Nephron (organoid): ENCODE results near the gene ANAPC4.

Experiments
- H3K27ac Mint-ChIP-seq, 3 experiments: 2 replicates each; pipeline ENCODE4 v1.8.0; 2020; ENCODE audit warnings: mixed read lengths in 3 of 3, mild to moderate bottlenecking in 2 of 3, moderate library complexity in 1 of 3
- H3K27me3 Mint-ChIP-seq: 2 replicates; pipeline ENCODE4 v1.8.0; 2021; ENCODE audit warnings: low read depth, mild to moderate bottlenecking, moderate library complexity, mixed read lengths
- H3K36me3 Mint-ChIP-seq: 2 replicates; pipeline ENCODE4 v1.8.0; 2020; ENCODE audit warnings: low read depth, mixed read lengths
- H3K4me1 Mint-ChIP-seq: 2 replicates; pipeline ENCODE4 v1.8.0; 2020; ENCODE audit warnings: mixed read lengths
- H3K4me3 Mint-ChIP-seq, 3 experiments: 2 replicates each; pipeline ENCODE4 v1.8.0; 2020; ENCODE audit warnings: mild to moderate bottlenecking in 3 of 3, mixed read lengths in 3 of 3, moderate library complexity in 2 of 3
- H3K9me3 Mint-ChIP-seq: 2 replicates; pipeline ENCODE4 v1.8.0; 2020; ENCODE audit warnings: mixed read lengths
- TF ChIP-seq, protein P1 (sequence below), 3 experiments: fragments of 200-600 bp; sonication (generic); IDR thresholded peaks; one replicate each; pipeline ENCODE4 v1.5.0; 2021; ENCODE audit warnings: antibody characterized with exemption in 3 of 3; ENCODE audit not compliant: unreplicated experiment in 3 of 3

The ANAPC4 gene

DNA sequence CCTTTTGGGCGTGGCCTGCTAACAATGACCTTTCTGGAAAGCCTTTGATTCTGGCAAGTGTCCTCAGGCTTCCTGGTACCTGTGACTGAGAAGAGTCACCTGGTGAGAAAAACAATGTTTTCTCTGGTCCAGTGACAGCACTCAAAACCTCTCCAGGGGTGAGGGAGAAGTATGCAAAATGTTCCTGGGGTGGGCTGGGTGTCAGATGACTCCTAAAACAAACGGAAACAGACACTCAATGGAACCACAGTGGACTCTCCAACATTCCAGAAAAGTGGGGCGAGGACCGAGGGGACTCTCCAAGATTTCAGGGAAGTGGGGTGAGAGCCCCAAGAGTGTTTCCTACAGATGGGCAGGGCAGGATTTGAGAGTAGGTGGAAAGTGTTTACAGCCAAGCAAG lies 69.5 kb downstream of the ANAPC4 start:
- no peak overlapping the region for H3K27ac Mint-ChIP-seq
- TF ChIP-seq, protein P1, sequence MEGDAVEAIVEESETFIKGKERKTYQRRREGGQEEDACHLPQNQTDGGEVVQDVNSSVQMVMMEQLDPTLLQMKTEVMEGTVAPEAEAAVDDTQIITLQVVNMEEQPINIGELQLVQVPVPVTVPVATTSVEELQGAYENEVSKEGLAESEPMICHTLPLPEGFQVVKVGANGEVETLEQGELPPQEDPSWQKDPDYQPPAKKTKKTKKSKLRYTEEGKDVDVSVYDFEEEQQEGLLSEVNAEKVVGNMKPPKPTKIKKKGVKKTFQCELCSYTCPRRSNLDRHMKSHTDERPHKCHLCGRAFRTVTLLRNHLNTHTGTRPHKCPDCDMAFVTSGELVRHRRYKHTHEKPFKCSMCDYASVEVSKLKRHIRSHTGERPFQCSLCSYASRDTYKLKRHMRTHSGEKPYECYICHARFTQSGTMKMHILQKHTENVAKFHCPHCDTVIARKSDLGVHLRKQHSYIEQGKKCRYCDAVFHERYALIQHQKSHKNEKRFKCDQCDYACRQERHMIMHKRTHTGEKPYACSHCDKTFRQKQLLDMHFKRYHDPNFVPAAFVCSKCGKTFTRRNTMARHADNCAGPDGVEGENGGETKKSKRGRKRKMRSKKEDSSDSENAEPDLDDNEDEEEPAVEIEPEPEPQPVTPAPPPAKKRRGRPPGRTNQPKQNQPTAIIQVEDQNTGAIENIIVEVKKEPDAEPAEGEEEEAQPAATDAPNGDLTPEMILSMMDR (IDR thresholded peaks at IDR 0.05; ENCODE audit: unreplicated experiment in 3 of 3), result no peak
- no peaks in the 10 kb centered on the region for H3K9me3 Mint-ChIP-seq
- no peak overlapping the region for H3K4me3 Mint-ChIP-seq
- H3K27me3 Mint-ChIP-seq, result no peaks in the 10 kb centered on the region
- no peaks in the 10 kb centered on the region for H3K36me3 Mint-ChIP-seq
- H3K4me1 Mint-ChIP-seq, result peaks cover 15% of the 10 kb centered on the region

DNA sequence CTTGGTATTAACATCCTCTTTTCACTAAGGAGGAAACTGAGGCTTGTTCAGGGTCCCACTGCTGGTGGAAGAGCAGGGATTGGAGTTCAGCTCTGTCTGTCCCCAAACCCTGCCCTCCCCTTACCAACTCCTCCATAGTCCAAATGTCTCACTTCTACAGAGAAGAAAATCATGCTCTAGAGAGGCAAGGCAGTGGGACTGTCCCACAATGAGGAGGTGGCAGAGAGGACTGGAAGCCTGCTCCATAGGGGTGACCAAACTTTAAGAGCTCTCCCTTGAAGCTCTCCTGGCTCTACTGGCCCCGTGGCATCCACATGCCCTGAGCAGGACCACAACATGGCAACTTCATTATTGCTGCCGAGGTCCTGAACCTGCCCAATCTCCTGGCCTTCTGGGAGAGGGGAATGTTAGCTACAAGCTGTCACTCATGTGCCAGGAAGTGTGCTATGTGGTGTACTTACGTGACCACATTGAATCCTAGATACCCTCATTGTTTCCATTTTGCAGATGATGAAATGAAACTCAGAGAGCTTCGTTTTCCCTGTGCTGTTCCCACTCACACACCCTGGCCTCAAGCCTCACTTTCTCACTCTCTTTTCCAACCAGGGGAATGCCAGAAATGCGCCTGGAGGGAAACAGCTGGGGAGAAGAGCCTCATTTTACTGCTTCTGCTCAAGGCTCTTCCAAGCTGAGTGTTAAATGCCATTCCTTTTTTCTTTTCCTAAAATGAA lies 71.5 kb downstream of the ANAPC4 start:
- TF ChIP-seq, protein P1 (IDR thresholded peaks at IDR 0.05; ENCODE audit: unreplicated experiment in 3 of 3), result no peak
- Mint-ChIP-seq H3K4me1 (peaks cover 16% of the 10 kb centered on the region), H3K36me3 (no peaks in the 10 kb centered on the region), H3K9me3 (no peaks in the 10 kb centered on the region), H3K27me3 (no peaks in the 10 kb centered on the region), H3K4me3 (no peak overlapping the region), H3K27ac (no peak overlapping the region)

DNA sequence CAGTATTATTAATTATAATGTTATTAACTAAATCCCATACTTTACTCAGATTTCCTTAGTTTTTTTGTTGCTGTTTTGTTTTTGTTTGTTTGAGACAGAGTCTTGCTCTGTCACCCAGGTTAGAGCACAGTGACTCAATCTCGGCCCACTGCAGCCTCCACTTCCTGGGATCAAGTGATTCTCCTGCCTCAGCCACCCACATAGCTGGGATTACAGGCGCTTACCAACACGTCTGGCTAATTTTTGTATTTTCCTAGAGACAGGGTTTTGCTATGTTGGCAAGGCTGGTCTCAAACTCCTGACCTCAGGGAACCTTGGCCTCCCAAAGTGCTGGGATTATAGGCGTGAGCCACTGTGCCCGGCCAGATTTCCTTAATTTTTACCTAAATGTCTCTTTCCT lies 72.2 kb downstream of the ANAPC4 start:
- no peaks in the 10 kb centered on the region for H3K36me3 Mint-ChIP-seq
- no peaks in the 10 kb centered on the region for H3K9me3 Mint-ChIP-seq
- H3K27me3 Mint-ChIP-seq, result no peaks in the 10 kb centered on the region
- peaks cover 16% of the 10 kb centered on the region for H3K4me1 Mint-ChIP-seq
- TF ChIP-seq, protein P1 (IDR thresholded peaks at IDR 0.05; ENCODE audit: unreplicated experiment in 3 of 3), result no peak
- no peak overlapping the region for H3K27ac Mint-ChIP-seq
- H3K4me3 Mint-ChIP-seq, result no peak overlapping the region

DNA sequence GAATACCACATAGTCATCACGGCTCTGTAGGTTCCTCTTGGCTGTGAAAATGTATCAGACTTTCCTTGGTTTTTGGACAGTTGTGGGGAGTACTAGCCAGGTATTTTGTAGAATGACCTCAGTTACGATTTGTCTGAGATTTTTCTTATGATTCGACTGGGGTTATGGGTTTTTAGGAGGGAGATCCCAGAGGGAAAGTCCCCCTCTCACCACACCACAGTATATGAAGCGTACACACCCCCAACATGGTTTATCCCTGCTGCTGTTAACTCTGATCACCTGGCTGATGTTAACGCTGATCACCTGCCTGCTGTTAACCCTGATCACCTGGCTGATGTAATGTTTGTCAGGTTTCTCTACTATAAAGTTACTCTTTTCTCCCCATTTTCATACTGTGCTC lies 72.6 kb downstream of the ANAPC4 start:
- H3K27ac Mint-ChIP-seq, result peak overlapping the region in 1 of 3 experiments; percentile 6
- no peaks in the 10 kb centered on the region for H3K27me3 Mint-ChIP-seq
- H3K9me3 Mint-ChIP-seq, result no peaks in the 10 kb centered on the region
- no peaks in the 10 kb centered on the region for H3K36me3 Mint-ChIP-seq
- H3K4me3 Mint-ChIP-seq, result no peak overlapping the region
- peaks cover 16% of the 10 kb centered on the region for H3K4me1 Mint-ChIP-seq
- TF ChIP-seq, protein P1 (IDR thresholded peaks at IDR 0.05; ENCODE audit: unreplicated experiment in 3 of 3), result no peak

DNA sequence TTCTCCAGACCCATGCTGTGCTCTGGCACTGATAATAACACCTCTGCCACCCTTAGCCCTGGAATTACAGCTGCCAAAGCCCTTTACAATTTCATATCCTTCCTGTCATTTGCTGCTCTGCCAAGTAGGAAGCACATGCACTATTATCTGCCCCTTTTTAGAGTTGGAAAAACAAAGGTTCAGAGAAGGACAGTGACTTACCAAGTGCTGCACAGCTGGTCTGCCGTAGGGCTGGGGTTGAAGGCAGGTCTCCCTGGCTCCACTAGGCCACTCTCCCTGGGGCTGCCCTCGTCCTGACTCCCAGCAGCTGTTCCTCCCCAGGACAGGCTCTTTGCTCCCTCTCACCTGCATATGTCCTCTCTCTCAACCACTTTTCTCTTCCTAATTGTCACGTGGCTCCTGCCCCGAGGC lies 73.4 kb downstream of the ANAPC4 start:
- H3K4me1 Mint-ChIP-seq, result peaks cover 16% of the 10 kb centered on the region
- H3K9me3 Mint-ChIP-seq, result no peaks in the 10 kb centered on the region
- no peaks in the 10 kb centered on the region for H3K36me3 Mint-ChIP-seq
- no peak overlapping the region for H3K27ac Mint-ChIP-seq
- no peak overlapping the region for H3K4me3 Mint-ChIP-seq
- TF ChIP-seq, protein P1 (IDR thresholded peaks at IDR 0.05; ENCODE audit: unreplicated experiment in 3 of 3), result no peak
- no peaks in the 10 kb centered on the region for H3K27me3 Mint-ChIP-seq

DNA sequence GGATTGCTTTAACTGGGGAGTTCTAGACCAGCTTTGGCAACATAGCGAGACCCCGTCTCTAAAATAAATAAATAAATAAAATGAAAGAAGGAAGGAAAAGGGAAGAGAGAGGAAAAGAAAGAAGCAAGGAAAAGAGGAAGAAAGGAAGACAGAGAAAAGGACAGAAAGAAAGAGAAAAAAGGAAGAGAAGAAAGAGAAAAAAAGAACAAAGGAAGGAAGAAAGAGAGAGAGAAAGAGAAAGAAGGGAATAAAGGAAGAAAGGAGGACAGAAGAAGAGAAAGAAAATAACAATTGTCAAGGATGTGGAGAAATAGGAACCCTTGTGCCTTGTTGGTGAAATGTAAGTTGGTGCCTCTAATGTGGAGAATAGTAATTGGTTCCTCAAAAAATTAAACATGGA lies 74.6 kb downstream of the ANAPC4 start:
- peaks cover 14% of the 10 kb centered on the region for H3K4me1 Mint-ChIP-seq
- no peaks in the 10 kb centered on the region for H3K36me3 Mint-ChIP-seq
- no peaks in the 10 kb centered on the region for H3K9me3 Mint-ChIP-seq
- no peak overlapping the region for H3K4me3 Mint-ChIP-seq
- H3K27me3 Mint-ChIP-seq, result no peaks in the 10 kb centered on the region
- no peak overlapping the region for H3K27ac Mint-ChIP-seq
- TF ChIP-seq, protein P1 (IDR thresholded peaks at IDR 0.05; ENCODE audit: unreplicated experiment in 3 of 3), result no peak
